ENCODE results near the gene MATN1.
"Not testable (repeated sequence)": the region's sequence is repeated elsewhere in the genome, so short reads cannot be mapped to it uniquely, and the experiment has no call there.

MATN1 gene, protein sequence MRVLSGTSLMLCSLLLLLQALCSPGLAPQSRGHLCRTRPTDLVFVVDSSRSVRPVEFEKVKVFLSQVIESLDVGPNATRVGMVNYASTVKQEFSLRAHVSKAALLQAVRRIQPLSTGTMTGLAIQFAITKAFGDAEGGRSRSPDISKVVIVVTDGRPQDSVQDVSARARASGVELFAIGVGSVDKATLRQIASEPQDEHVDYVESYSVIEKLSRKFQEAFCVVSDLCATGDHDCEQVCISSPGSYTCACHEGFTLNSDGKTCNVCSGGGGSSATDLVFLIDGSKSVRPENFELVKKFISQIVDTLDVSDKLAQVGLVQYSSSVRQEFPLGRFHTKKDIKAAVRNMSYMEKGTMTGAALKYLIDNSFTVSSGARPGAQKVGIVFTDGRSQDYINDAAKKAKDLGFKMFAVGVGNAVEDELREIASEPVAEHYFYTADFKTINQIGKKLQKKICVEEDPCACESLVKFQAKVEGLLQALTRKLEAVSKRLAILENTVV

DNA sequence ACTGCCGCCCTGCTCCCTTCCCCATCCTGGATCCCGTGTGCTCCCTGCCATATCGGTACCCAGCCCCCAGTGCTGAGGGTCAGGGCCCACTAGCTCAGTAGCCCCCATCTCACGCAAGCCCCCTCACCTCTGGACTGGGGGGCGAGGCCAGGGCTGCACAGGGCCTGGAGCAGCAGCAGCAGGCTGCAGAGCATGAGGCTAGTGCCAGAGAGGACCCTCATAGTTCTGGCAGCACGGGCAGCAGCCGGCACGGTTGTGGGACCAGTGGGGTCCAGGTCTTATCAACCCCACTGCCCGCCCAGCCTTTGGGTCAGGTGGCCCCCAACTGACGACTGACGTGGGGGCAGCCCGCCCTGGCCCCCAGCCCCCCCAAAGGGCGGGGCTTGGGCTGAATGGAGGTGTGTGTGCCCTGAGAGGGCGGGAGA is at the start of gene MATN1:
TSS of gene MATN1 (minus strand) at position 255 of the 425 bp plus-strand sequence. CDS start at position 221, 34 bp downstream.
- DNase-seq: no peak

DNA sequence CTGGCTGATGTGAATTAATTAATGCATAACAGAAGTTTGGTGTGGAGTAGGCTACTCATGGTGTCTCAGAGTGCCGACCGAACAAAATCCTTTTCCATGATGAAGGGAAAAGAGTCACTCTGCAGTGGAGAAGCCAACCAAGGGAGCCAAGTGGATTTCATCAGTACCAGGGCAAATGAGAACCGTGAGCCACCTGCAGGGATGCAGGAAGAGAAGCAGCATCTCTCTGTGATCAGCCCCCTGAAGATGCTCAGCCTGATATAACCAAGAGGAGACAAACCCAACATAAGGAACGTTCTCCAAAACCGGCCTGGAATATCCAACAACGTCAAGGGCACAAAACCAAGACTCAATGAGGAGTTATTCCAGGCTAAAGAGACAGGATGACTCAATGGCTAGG is 47.6 kb upstream of the MATN1 start:
- no peak for DNase-seq

DNA sequence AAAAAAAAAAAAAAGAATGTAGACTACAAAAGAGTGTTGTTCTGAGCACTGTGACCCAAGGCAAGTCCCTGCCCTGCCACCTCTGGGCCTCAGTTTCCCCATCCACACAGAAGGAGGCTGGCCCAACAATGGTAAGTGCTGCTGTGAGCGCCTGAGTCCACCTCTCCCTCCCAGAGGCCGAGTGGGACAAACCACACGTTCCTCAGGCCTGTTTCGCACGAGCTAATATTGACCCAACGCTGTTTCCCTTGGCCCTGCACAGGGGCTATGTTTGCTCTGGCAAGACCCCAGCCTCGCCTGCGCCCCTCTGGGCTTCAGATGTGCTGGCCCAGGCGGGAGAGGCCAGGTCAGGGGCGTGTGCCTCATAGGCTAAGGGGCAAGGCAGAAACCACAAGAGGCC is 46.8 kb upstream of the MATN1 start:
- DNase-seq: no peak

DNA sequence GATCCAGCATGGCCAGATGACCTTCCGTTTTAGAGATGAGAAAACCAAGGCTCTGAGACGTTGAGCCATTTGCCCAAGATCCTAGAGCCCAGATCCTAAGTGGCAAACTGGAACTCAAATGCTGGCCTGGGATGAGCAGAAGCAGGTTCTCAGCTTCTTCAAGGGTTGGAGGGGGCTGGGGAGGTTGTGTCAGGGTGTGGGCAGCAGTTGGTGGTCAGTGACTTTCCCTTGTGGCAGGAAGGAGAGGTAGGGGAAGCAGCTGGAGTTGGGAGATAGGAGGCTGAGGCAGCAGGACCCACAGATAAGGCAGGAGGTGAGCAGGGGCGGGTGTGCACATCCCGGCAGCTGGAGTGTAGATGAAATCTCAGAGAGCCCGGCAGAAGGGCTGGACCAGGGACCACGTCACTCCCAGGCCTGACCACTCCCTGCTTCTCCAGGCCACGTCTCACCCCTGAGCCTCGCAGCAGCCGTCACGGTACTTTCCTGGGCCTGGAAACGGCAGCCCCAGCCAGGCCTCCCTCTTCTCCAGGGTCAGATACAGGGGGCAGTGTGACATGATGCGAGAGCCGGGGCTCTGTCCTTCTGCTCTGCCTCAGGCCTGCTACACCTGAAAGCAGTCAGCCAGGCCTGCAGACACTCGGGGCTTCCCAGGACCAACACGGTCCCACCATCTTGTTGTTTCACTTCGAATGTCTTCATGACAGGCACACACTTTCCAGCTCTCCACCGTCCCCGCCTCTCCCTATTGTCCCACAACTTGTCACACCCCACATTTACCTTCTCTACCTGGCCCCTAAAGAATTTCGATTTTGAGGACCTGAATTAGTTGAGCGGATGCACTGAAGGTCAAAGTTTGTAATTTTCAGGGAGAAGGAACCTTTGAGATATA is 45.7 kb upstream of the MATN1 start:
- DNase-seq: no peak

DNA sequence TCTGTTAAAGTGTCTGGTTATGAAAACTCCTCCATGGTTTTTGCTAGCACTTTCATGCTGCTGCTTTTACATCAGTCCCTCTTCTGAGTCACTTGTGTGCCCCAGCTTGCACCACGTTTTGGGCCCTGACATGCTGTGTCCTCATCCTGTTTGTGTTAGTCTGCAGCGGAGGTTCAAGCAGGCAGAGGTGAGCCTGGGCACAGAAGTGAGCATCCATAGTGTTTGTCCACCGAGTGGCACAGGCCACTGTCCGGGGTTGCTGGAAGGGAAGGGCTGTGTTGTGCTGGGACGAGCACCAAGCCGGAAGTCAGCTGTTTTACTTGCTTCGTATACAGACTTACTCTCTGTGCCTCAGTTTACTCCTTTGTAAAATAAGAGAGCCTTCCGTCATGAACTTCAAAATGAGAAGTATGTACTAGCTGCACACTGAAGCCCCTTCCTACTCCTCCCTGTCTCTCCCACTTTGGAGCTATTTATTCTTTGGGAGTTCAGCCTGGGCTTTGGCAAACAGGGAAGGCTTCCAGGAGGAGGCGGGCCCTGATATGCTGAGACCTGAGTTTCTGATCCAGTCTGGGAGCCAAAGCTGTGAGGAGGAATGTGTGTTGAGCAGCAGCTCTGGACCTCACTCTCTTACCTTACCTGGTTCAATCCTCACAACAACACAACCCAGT is 44.9 kb upstream of the MATN1 start:
- DNase-seq: no peak

DNA sequence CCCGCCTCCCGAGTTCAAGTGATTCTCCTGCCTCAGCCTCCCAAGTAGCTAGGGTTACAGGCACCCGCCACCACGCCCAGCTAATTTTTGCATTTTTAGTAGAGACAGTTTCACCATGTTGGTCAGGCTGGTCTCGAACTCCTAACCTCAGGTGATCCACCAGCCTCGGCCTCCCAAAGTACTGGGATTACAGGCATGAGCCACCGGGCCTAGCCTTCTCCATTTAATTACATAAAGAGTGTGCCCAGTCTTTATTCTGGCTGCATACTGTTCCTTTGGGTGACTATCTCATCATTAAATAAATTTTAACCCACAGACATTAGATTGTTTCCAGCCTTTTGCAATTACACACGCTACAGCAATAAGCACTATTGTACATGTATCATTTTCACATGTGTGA is 43.6 kb upstream of the MATN1 start:
- DNase-seq: not testable (repeated sequence)

DNA sequence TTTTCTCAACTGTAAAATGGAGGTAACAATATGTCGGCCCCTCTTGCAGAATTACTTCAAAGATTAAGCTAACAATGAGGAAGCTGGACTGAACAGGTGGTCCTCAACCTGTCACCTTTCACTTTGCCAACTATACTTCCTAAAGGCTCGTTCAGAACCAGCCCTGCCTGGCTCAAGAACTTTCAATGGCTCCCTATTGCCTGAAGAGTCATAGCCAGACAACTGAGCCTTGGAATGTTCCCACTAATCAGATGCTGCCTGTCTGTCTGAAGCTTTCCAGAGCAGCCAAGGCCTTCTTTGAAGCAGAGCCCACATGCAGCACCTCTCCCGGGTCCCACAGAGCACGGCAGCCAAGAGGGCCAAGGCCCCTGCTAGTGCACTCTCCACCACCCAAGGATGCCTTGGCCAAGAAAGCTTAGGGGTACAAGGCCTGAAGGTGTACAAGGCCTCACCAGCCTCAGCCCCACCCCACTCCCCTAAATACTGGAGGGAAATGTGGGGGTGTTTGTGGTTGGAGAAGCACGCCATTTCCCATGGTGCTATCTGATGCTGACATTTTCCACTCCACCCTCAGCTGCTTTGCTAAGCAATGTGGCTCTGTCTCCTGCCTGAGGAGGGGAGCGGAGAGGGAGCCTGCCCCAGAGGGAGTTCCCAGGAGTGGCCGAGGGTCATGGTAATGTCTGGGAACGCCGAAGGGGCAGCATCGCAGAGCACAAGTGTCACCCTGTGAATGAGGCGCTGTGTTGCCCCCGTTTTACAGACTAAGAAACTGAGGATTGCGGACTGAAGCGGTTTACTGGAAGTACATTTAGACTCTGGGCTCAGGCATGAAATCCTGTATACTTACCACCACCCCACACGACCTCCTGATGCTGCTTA is 42.4 kb upstream of the MATN1 start:
- DNase-seq: no peak

DNA sequence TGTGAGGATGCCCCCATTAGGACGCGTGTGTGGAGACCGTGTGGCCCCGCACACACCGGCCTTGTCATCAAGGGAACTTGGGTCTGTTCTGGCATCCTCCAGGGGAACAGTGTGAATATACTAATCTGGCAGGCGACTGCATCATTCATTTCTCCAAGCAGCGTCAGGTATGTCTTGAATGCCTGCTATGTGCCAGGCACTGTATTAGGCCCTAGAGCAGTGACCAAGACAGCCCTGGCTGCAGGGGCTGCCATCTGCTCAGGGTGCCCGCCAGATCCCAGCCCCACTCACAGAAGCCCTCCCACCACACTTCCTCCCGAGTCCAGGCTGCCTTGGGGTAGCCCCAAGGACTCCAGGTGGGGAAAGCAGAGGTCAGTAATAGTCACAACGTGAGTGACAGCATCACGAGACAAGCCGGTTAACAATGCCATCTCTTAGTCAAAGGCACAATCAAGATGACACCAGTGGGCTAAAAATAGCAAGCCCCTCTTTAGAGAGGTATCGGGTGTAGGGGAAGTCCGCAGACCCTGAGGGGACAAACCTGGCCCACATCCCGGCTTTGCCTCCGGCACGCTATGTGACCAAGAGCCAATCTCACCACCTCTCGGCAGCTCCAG is 41.7 kb upstream of the MATN1 start:
- DNase-seq: no peak

DNA sequence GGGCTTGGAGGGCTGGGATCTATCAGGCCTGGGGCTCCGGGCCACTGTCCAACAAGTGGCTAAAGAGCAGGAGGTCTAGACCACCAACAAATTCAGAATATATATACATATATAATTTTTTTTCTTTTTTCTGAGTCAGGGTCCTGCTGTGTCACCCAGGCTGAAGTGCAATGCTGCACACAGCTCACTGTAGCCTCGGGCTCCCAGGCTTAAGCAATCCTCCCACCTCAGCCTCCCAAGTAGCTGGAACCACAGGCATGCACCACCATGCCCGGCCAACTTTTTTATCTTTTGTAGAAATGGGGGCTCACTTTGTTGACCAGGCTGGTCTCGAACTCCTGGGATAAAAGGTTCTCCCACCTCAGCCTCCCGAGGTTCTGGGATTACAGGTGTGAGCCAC is 41.0 kb upstream of the MATN1 start:
- no peak for DNase-seq

DNA sequence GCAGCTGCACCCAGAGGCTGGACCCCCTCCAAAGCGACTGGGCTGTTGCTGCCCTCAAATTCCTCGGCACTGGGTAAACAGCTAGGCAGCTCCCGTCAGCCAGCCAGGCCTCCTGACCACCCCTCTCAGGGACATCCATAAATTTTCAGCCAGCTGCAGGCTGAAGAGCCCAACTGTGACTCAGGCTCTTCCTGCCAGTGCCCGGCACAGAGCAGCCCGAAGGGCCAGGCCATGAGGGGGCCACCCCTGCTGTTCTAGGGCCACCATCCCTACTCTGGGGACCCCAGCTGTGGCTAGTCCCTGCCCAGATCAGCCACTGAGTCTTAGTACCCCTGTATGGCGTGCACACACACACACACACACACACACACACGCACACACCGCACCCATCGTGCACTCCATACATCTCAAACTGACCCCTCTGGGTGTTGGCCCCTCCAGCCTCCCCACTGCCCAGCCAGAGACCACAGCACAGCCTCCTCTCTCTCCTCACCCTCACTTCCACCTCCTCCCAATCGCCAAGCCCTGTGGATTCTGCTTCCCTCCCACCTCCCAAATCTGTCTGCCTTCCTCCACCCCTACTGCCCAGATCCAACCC is 40.4 kb upstream of the MATN1 start:
- no peak for DNase-seq

DNA sequence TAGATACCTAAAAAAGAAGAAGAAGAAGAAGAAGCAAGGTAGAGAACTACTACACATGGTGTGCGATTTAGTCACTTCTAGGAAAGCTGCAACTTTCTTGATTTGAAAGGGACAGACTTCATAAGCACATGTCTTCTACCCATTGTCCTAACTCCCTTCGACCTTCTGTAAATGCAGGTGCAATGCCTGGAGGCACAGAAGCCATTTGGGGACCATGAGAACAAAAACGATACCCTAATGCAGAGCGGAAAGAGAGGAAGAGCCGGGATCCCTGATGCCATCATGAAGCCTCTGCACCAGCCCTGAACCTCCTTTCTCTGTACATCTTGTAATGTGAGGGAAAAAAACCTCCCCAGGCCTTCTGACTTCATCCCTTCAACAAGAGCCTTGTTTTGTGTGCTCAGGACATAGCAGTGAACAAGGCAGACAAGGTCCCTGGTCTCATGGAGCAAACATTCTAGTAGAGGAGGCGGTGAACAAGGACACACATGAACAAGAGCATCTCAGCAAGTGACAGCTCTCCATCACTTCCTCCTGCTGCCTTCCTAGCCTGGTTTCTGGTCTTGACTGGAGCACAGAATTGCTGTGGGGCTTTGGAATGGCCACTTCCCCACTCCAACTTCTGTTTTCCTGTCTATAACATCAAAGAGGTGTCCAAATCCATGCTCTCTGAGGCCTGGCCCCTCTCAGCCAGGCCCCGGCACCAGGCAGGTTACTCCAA is 39.7 kb upstream of the MATN1 start:
- no peak for DNase-seq

DNA sequence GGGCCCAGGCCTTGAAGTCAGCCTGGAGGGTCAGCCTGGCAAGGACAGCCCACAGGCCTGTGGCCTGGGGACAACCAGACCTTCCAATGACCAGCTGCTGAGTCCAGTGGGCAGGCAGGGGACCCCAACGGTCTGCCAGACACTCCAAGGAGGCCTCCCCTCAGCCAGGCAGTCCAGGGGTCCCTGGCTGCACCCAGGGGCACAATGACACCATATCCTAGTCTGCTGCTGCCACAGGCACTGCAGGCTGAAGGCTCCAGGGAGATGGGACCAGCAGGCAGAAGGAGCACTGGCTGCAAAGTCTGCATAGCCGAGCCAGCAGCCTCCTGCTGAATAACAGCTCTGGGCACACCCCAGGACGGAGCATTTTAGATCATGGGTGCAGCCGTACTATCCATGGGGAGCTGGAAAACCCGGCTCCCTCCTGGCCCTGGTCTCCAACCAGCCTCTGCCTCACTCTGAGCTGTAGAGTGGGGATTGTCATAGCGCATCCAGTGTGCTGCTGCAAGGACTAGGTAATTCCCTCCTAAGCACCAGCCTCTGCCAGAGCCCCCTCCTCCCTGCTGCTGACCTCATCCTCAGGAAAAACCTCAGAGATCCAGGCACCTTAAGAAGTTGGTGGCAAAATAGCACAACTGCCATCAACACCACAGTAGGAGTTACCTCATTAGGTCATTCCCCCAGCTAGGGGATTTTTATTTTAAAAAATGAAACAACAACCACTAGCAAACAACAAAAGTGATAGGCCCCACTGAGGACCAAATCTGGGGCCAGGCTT is 39.0 kb upstream of the MATN1 start:
- DNase-seq: no peak

DNA sequence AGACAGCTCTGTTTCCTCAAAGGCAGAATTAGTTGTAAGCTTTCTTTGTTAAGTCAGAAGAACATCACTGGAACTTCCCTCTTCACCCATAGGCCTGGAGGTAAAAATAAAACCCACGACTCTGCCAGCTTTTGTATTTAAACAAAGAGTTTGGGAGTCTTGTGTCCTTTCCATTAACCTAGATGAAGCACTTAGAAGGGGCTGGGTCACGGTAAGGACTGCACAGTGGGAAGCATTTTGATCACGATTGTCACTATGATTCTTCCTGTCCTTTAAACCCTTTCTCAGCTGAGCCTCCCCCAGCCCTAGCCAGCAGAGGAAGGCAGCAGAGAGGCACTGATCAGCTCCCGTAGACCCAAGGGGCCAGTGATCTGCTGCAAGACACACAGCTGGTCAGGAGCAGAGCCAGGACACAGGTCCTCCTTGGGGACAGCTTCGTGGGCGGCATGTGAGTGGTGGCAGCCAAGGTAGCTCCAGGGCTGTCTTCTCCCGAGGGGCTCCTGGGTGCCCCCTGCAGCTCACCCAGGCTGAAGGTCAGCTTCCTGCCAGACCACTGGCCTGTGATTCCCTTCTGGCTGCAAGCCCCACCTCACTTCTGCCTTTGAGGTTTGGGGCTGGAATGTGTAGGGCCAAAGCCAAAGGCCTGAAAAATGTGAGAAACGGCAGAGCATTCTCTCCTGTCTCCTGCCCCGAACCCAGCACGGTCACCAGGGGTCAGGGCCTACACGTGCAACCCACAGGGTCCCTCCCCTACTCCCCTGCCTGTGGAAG is 38.2 kb upstream of the MATN1 start:
- DNase-seq: no peak

DNA sequence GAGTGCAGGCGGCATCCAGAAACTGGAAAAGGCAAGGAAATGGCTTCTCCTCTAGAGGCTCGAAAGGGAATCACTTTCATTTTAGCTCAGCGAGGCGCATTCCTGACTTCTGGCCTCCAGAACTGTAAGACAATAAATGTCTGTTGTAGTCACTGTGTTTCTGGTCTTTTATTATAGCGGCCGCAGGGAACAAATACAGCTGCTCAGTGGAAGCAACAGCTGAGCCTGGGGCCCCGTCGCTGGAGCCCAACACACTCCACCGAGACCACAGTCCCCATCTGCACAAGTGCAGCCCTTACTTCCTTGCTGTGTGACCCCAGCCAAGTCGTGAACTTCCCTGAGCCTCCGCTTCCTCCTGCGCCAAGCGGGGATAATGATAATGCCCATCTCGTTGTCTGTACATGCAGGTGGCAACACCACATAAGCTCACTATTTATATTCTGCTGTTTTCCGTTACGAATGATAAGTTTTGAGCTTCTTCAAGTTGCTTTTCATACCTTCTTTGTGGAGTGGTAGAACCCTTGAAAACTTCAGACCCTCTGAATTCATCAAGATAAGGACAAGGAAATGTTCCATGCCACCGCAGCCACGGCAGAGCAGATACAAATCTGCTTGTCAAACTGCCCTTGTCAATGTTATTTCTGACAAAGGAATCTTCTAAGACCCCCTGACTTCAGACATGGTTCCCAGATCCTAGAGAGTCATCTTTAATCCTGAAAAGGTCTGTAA is 37.4 kb upstream of the MATN1 start:
- DNase-seq: no peak

DNA sequence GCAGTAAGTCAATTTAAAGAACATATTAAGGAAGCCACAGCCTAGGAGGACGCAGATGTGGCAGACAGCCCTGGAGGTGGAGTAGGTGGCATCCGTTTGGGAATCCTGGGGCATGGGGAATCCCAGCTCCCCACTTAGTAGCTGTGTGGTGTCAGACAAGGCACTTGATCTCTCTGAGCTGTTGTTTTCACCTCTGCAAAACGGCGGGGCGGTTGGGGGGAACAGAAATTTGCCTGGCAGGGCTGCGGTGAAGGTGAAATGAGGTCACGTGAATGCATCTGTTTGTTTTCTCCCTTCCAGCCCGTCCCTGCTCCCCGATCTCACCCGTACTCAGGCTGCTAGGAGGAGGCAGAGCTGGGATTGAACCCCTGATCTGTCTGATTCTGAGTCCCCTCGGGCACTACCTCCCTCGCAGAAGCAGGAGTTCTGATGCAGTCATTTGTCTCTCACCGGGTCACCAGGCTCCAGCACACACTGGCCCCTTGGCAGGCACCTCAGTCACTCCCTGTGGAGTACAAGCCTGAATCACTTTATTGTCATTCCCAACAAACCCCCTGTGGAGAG is 36.4 kb upstream of the MATN1 start:
- peak; percentile 71 for DNase-seq

DNA sequence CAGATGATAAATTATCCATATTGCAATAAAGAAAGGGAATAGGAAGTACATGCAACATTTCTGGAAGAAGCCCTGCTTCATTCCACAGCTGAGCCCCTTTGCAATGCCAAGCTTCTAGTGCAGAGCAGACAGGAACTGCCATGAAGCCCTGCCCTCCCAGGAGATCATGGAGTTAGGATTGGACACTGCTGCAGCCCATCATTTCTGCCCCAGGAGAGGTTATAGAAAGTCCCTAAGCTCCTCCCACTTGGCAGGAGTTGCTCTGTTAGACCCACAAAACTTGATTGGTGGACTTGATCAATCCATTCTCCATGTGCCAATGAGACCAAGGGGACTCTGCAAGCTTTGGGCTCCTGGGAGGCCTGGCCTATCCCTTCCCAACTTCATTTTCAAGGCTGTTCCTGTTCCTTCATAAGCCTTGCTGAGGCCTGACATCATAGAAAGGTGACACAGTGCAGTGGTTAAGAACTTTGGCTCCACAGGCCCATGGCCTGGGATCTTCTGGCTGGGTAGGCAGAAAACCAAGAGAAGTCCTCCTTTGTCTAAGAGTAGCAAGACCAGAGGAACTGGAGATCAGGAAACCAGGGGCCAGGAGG is 35.5 kb upstream of the MATN1 start:
- peak; percentile 66 for DNase-seq

DNA sequence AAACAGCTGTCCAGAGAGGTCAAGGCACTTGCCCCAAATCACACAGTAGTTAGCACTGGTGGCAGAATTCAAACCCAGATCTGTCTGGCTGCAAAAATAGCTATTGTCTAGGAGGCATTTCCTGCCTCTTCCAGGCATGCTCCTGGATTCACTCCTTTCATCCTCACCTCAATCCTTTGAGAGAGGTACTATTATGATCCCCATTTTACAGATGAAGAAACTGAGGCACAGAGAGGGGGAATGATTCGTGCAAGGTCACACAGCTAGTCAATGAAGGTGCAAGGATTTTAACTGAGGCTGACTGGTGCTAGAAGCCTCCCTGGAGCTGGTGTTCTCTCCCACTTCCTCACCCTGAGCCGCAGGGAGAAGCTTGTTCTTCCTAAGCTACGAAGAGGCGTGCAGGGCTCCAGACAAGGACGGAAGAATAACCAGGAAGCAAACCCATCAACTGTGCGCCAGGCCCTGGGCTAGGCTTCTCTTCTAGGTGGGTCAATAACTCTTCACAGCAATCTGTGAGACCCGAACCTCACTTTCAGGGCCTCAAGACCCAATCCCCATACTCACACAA is 34.8 kb upstream of the MATN1 start:
- no peak for DNase-seq
